Suprapubic skin (tissue), 4 donors: ENCODE results near the gene BTF3L4.

Experiments used
- CTCF ChIP-seq, 2 donors: fragments of 200-600 bp in 1 of 2; fragments of 450-650 bp in 1 of 2; sonication (generic) in 1 of 2; IDR thresholded peaks; one replicate each; pipeline ENCODE4 v1.5.1; 2016 to 2019; ENCODE audit warnings: antibody characterized with exemption in 2 of 2, mild to moderate bottlenecking in 1 of 2, moderate library complexity in 1 of 2
- POLR2A ChIP-seq, 2 donors: fragments of 450-650 bp; IDR thresholded peaks; one replicate each; pipeline ENCODE4 v1.6.1; 2017; ENCODE audit warnings: antibody characterized with exemption in 2 of 2, mild to moderate bottlenecking in 2 of 2, moderate library complexity in 2 of 2
- POLR2AphosphoS5 ChIP-seq, 3 donors: sonication (generic); formaldehyde crosslinking; IDR thresholded peaks; one replicate each; pipeline ENCODE4 v1.6.1; 2017; ENCODE audit warnings: antibody characterized with exemption in 3 of 3

GRCh38 chr1:52033190-52034049 lies 22.7 kb upstream of the BTF3L4 start, which contains the start of gene KTI12:
- TF ChIP-seq POLR2A (IDR thresholded peaks at IDR 0.05) (peak in 1 of 2 donors; percentile 32), CTCF (IDR thresholded peaks at IDR 0.05) (no peak), POLR2AphosphoS5 (IDR thresholded peaks at IDR 0.05) (peak in 2 of 3 donors; percentile 81 to 85)
